DND-41 (cell line): ENCODE measurements around the gene NCK1.

Source experiments
- ATAC-seq: fragments of 200-7000 bp; cut with Tn5 transposase; 3 replicates; pipeline ENCODE4 v1.9.1; 2021; ENCODE audit warnings: low read depth; ENCODE audit not compliant: insufficient read depth
- DNase-seq: peaks from one replicate; pipeline ENCODE4 v3.0.0-alpha.2; 2020
- H2AFZ ChIP-seq: 2 replicates; pipeline ENCODE4 v1.6.0; 2012; ENCODE audit warnings: low read depth, low read length
- H3K27ac ChIP-seq: 2 replicates; pipeline ENCODE4 v1.5.1; 2012; ENCODE audit warnings: low read length, inconsistent platforms
- H3K27me3 ChIP-seq: fragments of 200-600 bp; sonication (generic); 2 replicates; pipeline ENCODE4 v1.6.0; 2012; ENCODE audit warnings: low read length, mild to moderate bottlenecking, inconsistent platforms; ENCODE audit not compliant: insufficient read depth, poor library complexity
- H3K36me3 ChIP-seq: 2 replicates; pipeline ENCODE4 v1.5.1; 2012; ENCODE audit warnings: low read length, inconsistent platforms; ENCODE audit not compliant: insufficient read depth
- H3K4me1 ChIP-seq: 2 replicates; pipeline ENCODE4 v1.5.1; 2012; ENCODE audit warnings: mild to moderate bottlenecking, low read length; ENCODE audit not compliant: insufficient read depth
- H3K4me2 ChIP-seq: 2 replicates; pipeline ENCODE4 v1.6.0; 2012; ENCODE audit warnings: mild to moderate bottlenecking, moderate library complexity, low read length, inconsistent platforms; ENCODE audit not compliant: insufficient read depth
- H3K4me3 ChIP-seq, 2 experiments: fragments of 200-600 bp in 1 of 2; shearing (Covaris generic) in 1 of 2; 2 replicates each; pipeline ENCODE4 v1.5.1; 2012 to 2016; ENCODE audit warnings: inconsistent platforms in 2 of 2, low read length in 2 of 2, mild to moderate bottlenecking in 2 of 2, low read depth in 1 of 2, moderate library complexity in 1 of 2
- H3K79me2 ChIP-seq: 2 replicates; pipeline ENCODE4 v1.6.0; 2012; ENCODE audit warnings: low read length, inconsistent platforms; ENCODE audit not compliant: insufficient read depth
- H3K9ac ChIP-seq: 2 replicates; pipeline ENCODE4 v1.6.0; 2012; ENCODE audit warnings: low read depth, mild to moderate bottlenecking, inconsistent platforms, low read length, moderate library complexity
- H3K9me3 ChIP-seq: 2 replicates; pipeline ENCODE4 v1.5.1; 2012; ENCODE audit warnings: low read length, moderate library complexity, mild to moderate bottlenecking, inconsistent platforms; ENCODE audit not compliant: insufficient read depth, severe bottlenecking
- H4K20me1 ChIP-seq: 2 replicates; pipeline ENCODE4 v1.6.0; 2012; ENCODE audit warnings: low read length; ENCODE audit not compliant: insufficient read depth
- CTCF ChIP-seq: IDR thresholded peaks from 2 replicates; pipeline ENCODE4 v1.5.1; 2012; ENCODE audit warnings: borderline replicate concordance, low read length, moderate library complexity, mild to moderate bottlenecking; ENCODE audit not compliant: poor library complexity, severe bottlenecking; ENCODE audit errors: extremely low read depth
- EZH2 ChIP-seq: IDR thresholded peaks from 3 replicates; pipeline ENCODE4 v1.6.1; 2012; ENCODE audit warnings: borderline replicate concordance, low read depth, mild to moderate bottlenecking, moderate library complexity, low read length, inconsistent platforms; ENCODE audit not compliant: severe bottlenecking

NCK1 gene

GRCh38 chr3:136831461-136831860 is 30.5 kb upstream of the NCK1 start:
- Histone ChIP-seq H3K79me2 (peaks cover 92% of the 10 kb centered on the region), H3K9ac (no peak overlapping the region)
- no peak for ATAC-seq

GRCh38 chr3:136835089-136835812 is 26.8 kb upstream of the NCK1 start:
- peaks cover 81% of the 10 kb centered on the region for H3K79me2 ChIP-seq
- H3K4me1 ChIP-seq = peaks cover 34% of the 10 kb centered on the region
- H3K9me3 ChIP-seq = no peaks in the 10 kb centered on the region
- peaks cover 19% of the 10 kb centered on the region for H3K36me3 ChIP-seq
- H3K4me2 ChIP-seq = no peak overlapping the region
- no peak for TF ChIP-seq EZH2
- no peak for TF ChIP-seq CTCF
- no peak for ATAC-seq
- H2AFZ ChIP-seq = no peak overlapping the region
- no peak overlapping the region for H3K27ac ChIP-seq
- no peak overlapping the region for H3K4me3 ChIP-seq
- H3K27me3 ChIP-seq = no peaks in the 10 kb centered on the region
- peaks cover 4% of the 10 kb centered on the region; the same call in 1 of the 2 replicates for H4K20me1 ChIP-seq
- DNase-seq = no peak
- no peak overlapping the region for H3K9ac ChIP-seq

More at GRCh38 chr3:136831461-136831860, 30.5 kb upstream of the NCK1 start:
- Histone ChIP-seq H4K20me1 (peaks cover 4% of the 10 kb centered on the region; the same call in 1 of the 2 replicates), H3K4me1 (peaks cover 4% of the 10 kb centered on the region; the same call in 1 of the 2 replicates), H3K4me2 (no peak overlapping the region), H3K27me3 (no peaks in the 10 kb centered on the region), H3K36me3 (peaks cover 7% of the 10 kb centered on the region), H3K4me3 (no peak overlapping the region), H3K9me3 (no peaks in the 10 kb centered on the region), H3K27ac (no peak overlapping the region), H2AFZ (no peak overlapping the region)
- TF ChIP-seq CTCF (no peak), EZH2 (no peak)
- no peak for DNase-seq

- H3K9ac ChIP-seq = no peak overlapping the region
- peaks cover 4% of the 10 kb centered on the region; the same call in 1 of the 2 replicates for H4K20me1 ChIP-seq
- no peaks in the 10 kb centered on the region for H3K27me3 ChIP-seq
- TF ChIP-seq EZH2 (no peak), CTCF (no peak)
- DNase-seq (no peak), ATAC-seq (no peak)
- no peak overlapping the region for H3K4me3 ChIP-seq
- no peaks in the 10 kb centered on the region for H3K9me3 ChIP-seq
- H3K4me2 ChIP-seq = no peak overlapping the region
- peaks cover 34% of the 10 kb centered on the region for H3K4me1 ChIP-seq
- peaks cover 81% of the 10 kb centered on the region for H3K79me2 ChIP-seq
- H3K27ac ChIP-seq = no peak overlapping the region
- H3K36me3 ChIP-seq = peaks cover 24% of the 10 kb centered on the region
- H2AFZ ChIP-seq = no peak overlapping the region
Observed at GRCh38 chr3:136835813-136836510, 26.0 kb upstream of the NCK1 start.
